ENCODE results near the gene ICAM3. TPM values are rescaled to one million over a fixed set of nuclear protein-coding genes. Genes with fewer than 3 reads are reported as not detected.

ICAM3 gene
- total RNA-seq, 1 donor = 3.6 TPM

DNA sequence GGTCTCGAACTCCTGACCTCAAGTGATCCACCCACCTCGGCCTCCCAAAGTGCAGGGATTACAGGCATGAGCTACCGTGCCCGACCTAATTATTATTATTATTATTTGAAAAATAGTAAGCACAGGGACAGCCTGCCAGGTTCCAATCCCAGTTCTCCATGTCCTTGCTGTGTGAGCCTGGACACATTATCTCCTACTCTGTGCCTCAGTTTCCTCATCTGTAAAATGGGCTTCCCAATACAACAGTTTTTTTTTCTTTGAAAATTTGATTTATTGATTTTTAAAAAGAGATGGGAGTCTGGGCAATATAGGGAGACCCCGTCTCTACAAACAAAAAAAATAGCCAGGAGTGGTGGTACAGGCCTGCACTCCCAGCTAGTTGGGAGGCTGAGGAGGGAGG, 33.1 kb downstream of the ICAM3 start:
- H4K20me1 ChIP-seq (ENCODE audit: insufficient read depth, low read length) = no peaks in the 10 kb centered on the region
- H3K36me3 ChIP-seq (ENCODE audit: insufficient read depth, low read length) = peaks cover 6% of the 10 kb centered on the region
- H3K4me3 ChIP-seq (ENCODE audit: insufficient read depth, low read length) = no peak overlapping the region
- TF ChIP-seq CTCF (IDR thresholded peaks at IDR 0.05; ENCODE audit: extremely low read depth, low read depth, low read length) = no peak
- peaks cover 24% of the 10 kb centered on the region for H3K4me1 ChIP-seq (ENCODE audit: insufficient read depth, low read length)
- H3K27me3 ChIP-seq (ENCODE audit: insufficient read depth, low read length) = no peaks in the 10 kb centered on the region
- no peak overlapping the region for H3K27ac ChIP-seq (ENCODE audit: low read depth, low read length)
- no peaks in the 10 kb centered on the region for H3K9me3 ChIP-seq (ENCODE audit: low read depth, low read length)
- H3K4me2 ChIP-seq (ENCODE audit: insufficient read depth, low read length) = no peak overlapping the region
- DNase-seq (ENCODE audit: insufficient read length, low spot score, missing footprints) = peak; percentile 3
- no peaks in the 10 kb centered on the region for H3K79me2 ChIP-seq (ENCODE audit: insufficient read depth, low read length)
- H2AFZ ChIP-seq (ENCODE audit: low read length) = no peak overlapping the region

DNA sequence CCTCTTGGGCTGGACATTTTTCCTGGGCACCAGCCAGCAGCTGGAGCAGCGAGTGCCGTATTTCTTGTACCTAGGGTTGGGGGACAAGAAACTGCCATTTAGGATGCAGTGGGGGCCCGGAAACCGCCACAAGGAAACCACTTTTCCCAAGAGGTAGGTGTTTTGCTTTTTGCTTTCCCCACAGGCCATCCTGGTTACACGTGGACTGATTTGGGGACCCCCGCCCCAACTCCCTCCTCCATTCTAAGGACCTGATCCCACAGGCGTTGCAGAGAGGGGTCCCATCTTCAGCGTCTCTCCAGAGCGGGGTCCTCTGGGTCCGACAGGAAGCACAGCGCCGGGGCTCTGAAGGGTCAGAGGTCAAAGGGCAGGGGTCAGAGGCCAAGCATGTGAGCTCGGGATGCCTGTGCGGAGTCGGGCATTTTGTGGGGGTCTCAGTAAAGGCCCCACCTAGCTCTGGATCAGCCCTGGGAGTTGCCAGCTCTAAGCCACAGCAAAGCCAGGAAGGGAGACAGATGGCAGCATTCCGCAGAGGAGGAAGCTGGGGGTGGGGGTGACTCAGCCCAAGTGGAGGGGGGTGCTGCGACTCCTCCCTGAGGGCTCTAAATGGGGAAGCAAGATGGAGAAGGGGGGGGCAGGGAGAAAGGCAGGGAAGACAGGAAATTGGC, 34.2 kb downstream of the ICAM3 start:
- Histone ChIP-seq H3K4me3 (ENCODE audit: insufficient read depth, low read length) (peak overlapping the region; percentile 42), H3K79me2 (ENCODE audit: insufficient read depth, low read length) (no peaks in the 10 kb centered on the region), H3K27ac (ENCODE audit: low read depth, low read length) (peak overlapping the region; percentile 77), H4K20me1 (ENCODE audit: insufficient read depth, low read length) (no peaks in the 10 kb centered on the region), H2AFZ (ENCODE audit: low read length) (peak overlapping the region; percentile 79), H3K9me3 (ENCODE audit: low read depth, low read length) (no peaks in the 10 kb centered on the region), H3K27me3 (ENCODE audit: insufficient read depth, low read length) (no peaks in the 10 kb centered on the region), H3K36me3 (ENCODE audit: insufficient read depth, low read length) (peaks cover 6% of the 10 kb centered on the region), H3K4me2 (ENCODE audit: insufficient read depth, low read length) (peak overlapping the region; percentile 48), H3K4me1 (ENCODE audit: insufficient read depth, low read length) (peaks cover 24% of the 10 kb centered on the region)
- TF ChIP-seq CTCF (IDR thresholded peaks at IDR 0.05; ENCODE audit: extremely low read depth, low read depth, low read length) = no peak
- DNase-seq (ENCODE audit: insufficient read length, low spot score, missing footprints) = peak; percentile 97

DNA sequence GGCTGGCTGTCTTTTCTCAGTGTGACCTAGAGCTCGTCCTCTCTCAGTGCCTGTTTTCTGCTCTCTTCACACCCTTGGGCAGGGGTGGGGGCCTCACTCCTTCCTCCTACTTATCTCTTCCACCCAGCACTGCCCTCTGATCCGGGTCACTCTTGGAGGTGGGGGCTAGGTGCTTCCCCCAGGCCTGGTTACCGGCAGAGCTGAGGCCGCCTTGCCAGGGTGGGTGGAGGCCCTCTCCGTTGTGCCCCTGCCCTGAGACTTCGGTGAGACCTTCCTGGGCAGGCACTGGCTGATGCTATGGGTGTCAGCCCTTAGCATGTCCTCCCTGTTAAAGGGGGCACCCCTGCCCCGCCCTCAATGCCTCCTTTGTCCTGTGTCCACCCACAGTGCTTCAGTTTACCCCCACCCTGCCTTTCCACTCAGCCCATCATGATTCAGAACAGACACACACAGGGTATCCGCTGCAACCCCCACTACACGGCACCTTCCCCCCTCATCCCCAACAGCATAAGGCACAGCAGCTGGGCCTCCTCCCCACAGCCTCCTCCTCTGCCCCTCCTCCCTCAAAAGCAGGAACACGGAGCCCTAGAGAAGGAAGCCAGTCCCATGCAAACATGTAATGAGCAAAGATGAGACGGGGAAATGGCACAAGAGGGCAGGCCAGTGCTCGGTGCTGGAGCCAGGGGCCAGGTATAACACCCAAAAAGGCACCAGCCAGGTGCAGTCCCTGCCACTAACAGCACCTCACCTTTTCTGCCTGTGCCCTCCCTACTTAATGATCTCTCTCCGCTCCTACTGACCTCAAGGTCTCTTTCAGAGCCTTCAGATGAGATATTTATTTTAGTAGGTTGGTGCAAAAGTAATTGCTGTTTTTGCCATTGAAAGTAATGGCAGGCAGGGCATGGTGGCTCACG, 39.6 kb downstream of the ICAM3 start:
- no peaks in the 10 kb centered on the region for H3K9me3 ChIP-seq (ENCODE audit: low read depth, low read length)
- peaks cover 14% of the 10 kb centered on the region for H3K4me1 ChIP-seq (ENCODE audit: insufficient read depth, low read length)
- H3K4me2 ChIP-seq (ENCODE audit: insufficient read depth, low read length) = no peak overlapping the region
- TF ChIP-seq CTCF (IDR thresholded peaks at IDR 0.05; ENCODE audit: extremely low read depth, low read depth, low read length) = no peak
- H4K20me1 ChIP-seq (ENCODE audit: insufficient read depth, low read length) = no peaks in the 10 kb centered on the region
- no peak overlapping the region for H2AFZ ChIP-seq (ENCODE audit: low read length)
- peaks cover 21% of the 10 kb centered on the region for H3K27me3 ChIP-seq (ENCODE audit: insufficient read depth, low read length)
- H3K4me3 ChIP-seq (ENCODE audit: insufficient read depth, low read length) = no peak overlapping the region
- no peak overlapping the region for H3K27ac ChIP-seq (ENCODE audit: low read depth, low read length)
- H3K79me2 ChIP-seq (ENCODE audit: insufficient read depth, low read length) = no peaks in the 10 kb centered on the region
- peak; percentile 68 for DNase-seq (ENCODE audit: insufficient read length, low spot score, missing footprints)
- H3K36me3 ChIP-seq (ENCODE audit: insufficient read depth, low read length) = no peaks in the 10 kb centered on the region

Data from osteoblast (primary cell).